ENCODE measurements around the gene DAP.
"Not testable (repeated sequence)": the region's sequence is repeated elsewhere in the genome, so short reads cannot be mapped to it uniquely, and the experiment has no call there.

The DAP gene

GRCh38 chr5:10761185-10761932 lies at the start of gene DAP:
TSS of gene DAP (minus strand) at chr5:10761234. CDS start at chr5:10761068, 166 bp downstream.
- in situ Hi-C loops (cut with MboI; ENCODE audit: low sequenced_read_pairs): no loop called here

GRCh38 chr5:10808347-10809226 lies 47.6 kb upstream of the DAP start:
- in situ Hi-C loops (cut with MboI; ENCODE audit: low sequenced_read_pairs): no loop called here

- in situ Hi-C loops (cut with MboI; ENCODE audit: low sequenced_read_pairs): no loop called here
These were observed 41.1 kb upstream of the DAP start for GRCh38 chr5:10801931-10802666.

- in situ Hi-C loops (cut with MboI; ENCODE audit: low sequenced_read_pairs): no loop called here
These were observed 39.8 kb upstream of the DAP start for GRCh38 chr5:10800852-10801251.

- in situ Hi-C loops (cut with MboI; ENCODE audit: low sequenced_read_pairs): no loop called here
These were observed 36.2 kb upstream of the DAP start for GRCh38 chr5:10797261-10797660.

GRCh38 chr5:10793785-10794184 lies 32.8 kb upstream of the DAP start:
- in situ Hi-C loops (cut with MboI; ENCODE audit: low sequenced_read_pairs): no loop called here

GRCh38 chr5:10792336-10792735 lies 31.3 kb upstream of the DAP start:
- in situ Hi-C loops (cut with MboI; ENCODE audit: low sequenced_read_pairs): no loop called here

- in situ Hi-C loops (cut with MboI; ENCODE audit: low sequenced_read_pairs): no loop called here
These were observed 28.7 kb upstream of the DAP start for GRCh38 chr5:10789726-10790125.

GRCh38 chr5:10789021-10789420 lies 28.0 kb upstream of the DAP start:
- in situ Hi-C loops (cut with MboI; ENCODE audit: low sequenced_read_pairs): no loop called here

- in situ Hi-C loops (cut with MboI; ENCODE audit: low sequenced_read_pairs): no loop called here
These were observed 27.3 kb upstream of the DAP start for GRCh38 chr5:10788358-10788757.

- in situ Hi-C loops (cut with MboI; ENCODE audit: low sequenced_read_pairs): no loop called here
These were observed 25.8 kb upstream of the DAP start for GRCh38 chr5:10786835-10787234.

GRCh38 chr5:10780208-10780607 lies 19.2 kb upstream of the DAP start:
- in situ Hi-C loops (cut with MboI; ENCODE audit: low sequenced_read_pairs): not testable (repeated sequence)

GRCh38 chr5:10779592-10779991 lies 18.6 kb upstream of the DAP start:
- in situ Hi-C loops (cut with MboI; ENCODE audit: low sequenced_read_pairs): no loop called here

GRCh38 chr5:10778179-10778910 lies 17.3 kb upstream of the DAP start:
- in situ Hi-C loops (cut with MboI; ENCODE audit: low sequenced_read_pairs): no loop called here

- in situ Hi-C loops (cut with MboI; ENCODE audit: low sequenced_read_pairs): no loop called here
These were observed 14.6 kb upstream of the DAP start for GRCh38 chr5:10775646-10776045.

GRCh38 chr5:10772901-10773585 lies 12.0 kb upstream of the DAP start:
- in situ Hi-C loops (cut with MboI; ENCODE audit: low sequenced_read_pairs): no loop called here

GRCh38 chr5:10768328-10768899 lies 7.4 kb upstream of the DAP start:
- in situ Hi-C loops (cut with MboI; ENCODE audit: low sequenced_read_pairs): no loop called here

- in situ Hi-C loops (cut with MboI; ENCODE audit: low sequenced_read_pairs): no loop called here
These were observed 1.9 kb upstream of the DAP start for GRCh38 chr5:10762776-10763500.

All from HL-60/S4 treated with retinoic acid at 250 ng/mL for 4 days and 3 days (cell line).